Stimulated activated CD4-positive, alpha-beta T cell treated with anti-CD3 and anti-CD28 coated beads, Interleukin-15, amount 100 ng/mL, for 1 hour (primary cell): ENCODE data around the gene TSPO2.
A peak's percentile ranks its signal among the peaks of the same experiment; 100 is the strongest.

Experiments
- DNase-seq, 2 donors: peaks; one replicate each; pipeline ENCODE4 v3.0.0-alpha.2; 2020; ENCODE audit warnings: low read depth in 1 of 2, low spot score in 1 of 2

TSPO2 gene

DNA sequence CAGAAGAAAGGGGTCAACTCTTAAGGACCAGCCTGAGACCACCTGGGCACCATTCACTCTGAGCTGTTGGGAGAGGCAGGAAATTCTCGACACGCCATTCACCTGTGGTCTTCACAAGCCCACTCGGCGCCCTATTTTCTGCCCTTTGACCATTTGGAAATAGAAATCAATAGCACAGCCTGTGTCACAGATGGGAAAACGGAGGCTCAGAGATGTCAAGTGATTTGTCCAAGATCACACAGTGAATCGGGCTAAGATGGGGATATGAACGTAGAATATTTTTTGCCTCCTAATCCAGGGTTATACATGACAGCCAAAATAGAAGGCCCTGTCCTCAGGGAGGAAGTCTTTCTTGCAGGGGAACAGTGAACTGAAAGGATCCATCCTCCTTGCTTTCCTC, 7.7 kb downstream of the TSPO2 start:
- no peak for DNase-seq

DNA sequence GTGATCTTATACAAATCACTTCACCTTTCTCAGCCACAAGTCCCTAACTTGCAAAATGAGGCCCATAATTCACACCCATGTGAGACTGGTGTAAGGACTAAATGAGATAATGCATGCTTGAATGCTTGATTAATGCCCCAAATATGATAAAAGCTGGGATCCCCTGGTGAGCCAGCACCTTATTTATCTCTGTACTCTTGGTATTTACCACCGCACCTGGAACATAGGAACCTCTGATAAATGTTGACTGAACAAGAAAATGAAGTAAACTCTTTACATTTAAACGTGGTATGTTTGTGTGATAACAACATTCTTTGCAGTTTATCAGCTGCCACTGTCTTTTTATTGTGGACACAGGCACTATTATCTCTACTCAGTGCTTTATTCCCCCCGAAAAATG, 8.3 kb downstream of the TSPO2 start:
- no peak for DNase-seq

DNA sequence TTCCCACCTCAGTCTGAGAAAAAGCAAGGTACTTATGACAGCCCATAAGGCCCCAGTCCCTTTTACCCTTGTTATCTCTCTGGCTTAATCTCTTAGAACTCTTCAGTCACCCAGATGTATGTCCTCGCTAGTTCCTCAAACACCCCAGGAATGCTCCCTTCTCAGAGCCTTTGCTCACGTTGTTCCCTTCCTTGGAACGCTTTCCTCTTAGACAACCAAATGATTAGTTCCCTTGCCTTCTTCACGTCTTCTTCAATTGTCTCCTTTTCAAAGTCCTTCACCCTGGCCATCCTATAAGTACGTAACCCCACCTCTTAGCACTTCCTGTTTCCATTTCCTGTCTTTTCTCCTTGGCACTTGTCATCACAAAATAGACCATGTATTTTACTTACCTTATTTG, 9.6 kb downstream of the TSPO2 start:
- DNase-seq, result no peak

DNA sequence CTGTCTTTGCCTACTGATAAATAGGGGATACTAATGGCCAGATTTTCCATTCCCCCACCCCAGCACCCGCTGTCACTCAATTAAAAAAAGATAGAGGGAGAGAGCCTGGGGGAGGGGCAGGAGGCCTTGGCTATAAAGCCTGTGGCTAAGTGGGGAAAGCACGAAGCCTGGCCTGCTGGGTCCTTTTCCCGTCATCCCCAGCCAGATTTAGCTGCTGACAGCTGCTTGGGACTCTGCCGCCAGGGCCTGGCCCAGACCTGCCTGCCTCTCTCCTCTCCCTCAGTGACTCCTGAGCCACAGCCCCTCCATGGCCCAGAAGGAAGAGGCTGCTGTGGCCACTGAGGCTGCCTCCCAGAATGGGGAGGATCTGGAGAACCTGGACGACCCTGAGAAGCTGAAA, 10.8 kb downstream of the TSPO2 start, which contains the start of gene APOBEC2:
Gene APOBEC2, plus strand, starts transcription at position 162 of the 400 bp plus-strand sequence. Its CDS starts 146 bp downstream, at position 308.
- no peak for DNase-seq

DNA sequence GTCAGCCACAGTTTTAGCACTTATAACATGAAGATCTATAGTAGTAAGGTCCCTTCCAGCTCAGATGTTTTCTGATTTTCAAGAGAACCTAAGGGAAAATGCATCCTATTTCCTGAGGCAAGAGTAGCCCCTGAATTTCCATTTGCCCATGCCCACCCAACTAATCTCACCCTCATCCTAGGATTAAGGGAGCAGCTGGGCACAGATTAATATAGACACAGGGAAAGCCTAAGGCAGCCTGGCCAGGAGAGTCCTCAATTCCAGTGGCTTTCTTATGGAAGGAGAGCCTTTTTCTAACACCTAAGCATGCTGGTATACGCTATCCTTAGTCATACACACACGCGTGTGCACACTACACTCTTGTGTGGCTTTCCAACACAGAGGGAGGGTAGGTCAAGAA, 12.2 kb downstream of the TSPO2 start:
- no peak for DNase-seq

DNA sequence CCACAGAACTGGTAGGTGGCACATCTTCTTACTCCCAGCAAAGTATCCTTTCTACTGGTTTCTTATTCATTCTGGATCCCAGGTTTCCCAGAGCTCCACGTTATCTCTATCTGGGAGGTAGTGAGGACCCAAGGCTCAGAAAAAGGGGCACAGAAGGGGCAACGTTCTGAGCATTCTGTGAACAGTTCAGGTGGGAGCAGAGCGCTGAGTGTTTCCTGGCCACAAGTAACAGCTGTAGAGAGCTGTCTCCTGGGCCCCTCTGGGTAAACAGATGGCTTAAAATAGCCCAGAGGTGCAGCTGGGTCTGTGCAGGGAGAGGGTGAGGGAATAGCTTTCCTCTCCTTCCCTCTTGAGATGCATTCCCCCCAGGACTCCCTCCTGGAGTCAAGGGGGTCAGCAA, 12.9 kb downstream of the TSPO2 start:
- no peak for DNase-seq

DNA sequence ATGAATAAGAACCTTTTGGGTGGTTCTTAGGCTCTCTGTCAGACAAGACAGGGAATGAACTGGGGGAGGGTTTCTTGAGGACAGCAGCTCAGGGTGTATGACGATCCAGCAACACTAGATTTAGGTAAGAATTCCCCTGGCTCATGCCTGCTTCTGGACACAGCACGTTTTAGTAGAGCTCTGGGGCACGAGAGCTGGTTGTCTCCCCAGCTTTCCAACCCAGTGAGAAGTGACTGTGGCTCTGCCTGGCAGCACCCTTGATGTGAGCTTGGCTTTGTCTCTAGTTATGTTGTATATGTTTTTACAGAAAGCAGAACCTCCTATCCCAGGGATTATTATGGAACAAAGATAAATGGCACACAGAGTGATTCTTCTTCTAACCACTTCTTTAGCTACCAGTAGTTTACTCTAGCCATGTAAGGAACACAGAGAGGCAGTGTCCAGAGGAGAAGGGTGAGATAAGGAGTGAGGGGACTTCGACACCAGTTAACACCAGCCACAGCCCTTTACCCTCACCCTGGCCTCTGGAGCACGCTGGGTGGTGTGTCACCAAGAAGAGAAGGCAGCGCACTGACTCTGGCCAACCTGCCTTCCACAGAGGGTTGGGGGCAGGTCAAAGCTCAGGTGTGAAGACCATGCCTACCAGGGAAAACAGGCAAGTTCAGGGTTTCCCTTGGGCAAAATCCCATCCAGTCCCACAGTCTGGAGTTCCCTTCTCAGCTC, 14.7 kb downstream of the TSPO2 start:
- no peak for DNase-seq

DNA sequence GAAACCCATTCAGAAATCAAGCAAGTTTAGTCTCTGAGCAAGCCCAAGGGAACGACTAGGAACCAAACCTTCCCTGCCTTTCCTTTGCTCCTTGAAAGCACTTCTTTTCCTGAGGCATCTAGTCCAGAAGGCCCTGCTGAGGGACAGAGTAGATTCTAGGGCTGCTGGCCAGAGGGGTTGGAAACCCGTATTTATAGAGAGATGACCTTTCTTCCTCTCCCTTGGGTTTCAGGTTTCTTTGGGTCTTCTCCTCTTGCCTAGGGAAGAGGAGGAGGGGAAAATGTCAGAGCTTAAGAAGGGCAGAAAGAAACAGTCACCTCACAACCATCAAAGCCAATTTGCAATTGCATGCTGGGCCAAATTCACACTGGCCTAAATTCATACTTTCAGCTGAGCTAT, 16.5 kb downstream of the TSPO2 start:
- no peak for DNase-seq

DNA sequence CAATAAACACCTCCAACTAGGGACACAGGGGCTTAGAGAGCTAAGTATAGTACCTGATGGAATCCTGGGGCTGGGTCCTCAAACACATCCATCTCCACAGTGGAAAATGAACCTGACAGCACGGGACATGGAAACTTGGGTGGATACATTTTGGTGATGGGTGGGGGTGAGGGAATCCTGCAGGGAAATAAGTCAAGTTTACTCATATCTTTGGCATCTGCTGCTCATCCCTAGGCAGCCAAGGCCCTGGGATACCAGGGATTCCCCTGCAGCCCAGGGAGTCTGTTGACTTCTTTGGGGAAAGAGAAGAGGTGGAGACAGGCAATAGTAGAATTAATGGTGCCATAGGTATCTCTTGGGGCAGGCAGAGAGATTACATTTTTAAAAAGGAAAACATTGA, 17.3 kb downstream of the TSPO2 start:
- DNase-seq, result no peak

DNA sequence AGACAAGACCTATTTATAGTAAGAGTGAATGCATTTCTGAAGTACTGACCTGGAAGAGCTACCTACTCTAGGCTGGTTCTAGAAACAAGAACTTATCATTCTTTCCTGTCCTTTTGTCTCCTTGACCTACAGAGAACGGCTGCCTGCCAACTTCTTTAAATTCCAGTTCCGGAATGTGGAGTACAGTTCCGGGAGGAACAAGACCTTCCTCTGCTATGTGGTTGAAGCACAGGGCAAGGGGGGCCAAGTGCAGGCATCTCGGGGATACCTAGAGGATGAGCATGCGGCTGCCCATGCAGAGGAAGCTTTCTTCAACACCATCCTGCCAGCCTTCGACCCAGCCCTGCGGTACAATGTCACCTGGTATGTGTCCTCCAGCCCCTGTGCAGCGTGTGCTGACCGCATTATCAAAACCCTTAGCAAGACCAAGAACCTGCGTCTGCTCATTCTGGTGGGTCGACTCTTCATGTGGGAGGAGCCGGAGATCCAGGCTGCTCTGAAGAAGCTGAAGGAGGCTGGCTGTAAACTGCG, 19.0 kb downstream of the TSPO2 start:
- DNase-seq, result no peak

DNA sequence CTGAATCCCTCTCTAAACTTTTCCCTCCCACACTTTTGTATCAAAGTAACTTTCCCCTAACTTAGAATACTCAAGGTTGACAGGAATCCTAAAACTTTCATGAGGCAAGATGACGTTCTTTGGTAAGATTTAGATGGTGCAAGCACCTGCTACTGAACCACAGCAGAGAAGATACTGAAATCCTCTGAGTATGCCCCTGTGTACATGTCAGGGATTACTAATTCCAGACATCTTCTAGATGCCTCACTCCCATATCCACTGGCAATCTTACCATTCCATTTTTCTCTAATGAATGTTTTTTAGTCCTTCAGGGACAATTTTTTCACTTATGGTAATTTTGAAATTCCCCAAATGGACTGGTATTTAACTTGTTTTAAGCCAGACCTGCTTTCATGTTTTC, 19.8 kb downstream of the TSPO2 start:
- DNase-seq, result no peak

DNA sequence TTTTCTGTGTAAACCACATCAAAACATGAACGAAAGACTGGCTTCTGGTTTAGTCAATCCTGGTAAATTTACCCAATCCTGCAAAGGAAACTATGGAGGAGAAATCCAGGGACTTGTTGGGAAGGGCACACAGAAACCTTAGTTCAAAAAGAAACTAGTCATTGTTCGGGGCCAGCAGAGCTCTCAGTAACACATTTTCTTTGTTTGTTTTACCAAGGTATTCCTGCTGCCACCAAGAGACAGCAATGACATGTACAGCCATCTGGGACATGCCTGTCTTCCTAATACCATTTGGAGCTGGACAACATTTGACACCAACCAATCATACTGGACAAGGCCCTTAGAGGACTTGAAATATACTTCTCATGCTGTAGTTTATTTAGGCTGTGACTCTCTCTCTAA, 21.6 kb downstream of the TSPO2 start:
- DNase-seq, result no peak

DNA sequence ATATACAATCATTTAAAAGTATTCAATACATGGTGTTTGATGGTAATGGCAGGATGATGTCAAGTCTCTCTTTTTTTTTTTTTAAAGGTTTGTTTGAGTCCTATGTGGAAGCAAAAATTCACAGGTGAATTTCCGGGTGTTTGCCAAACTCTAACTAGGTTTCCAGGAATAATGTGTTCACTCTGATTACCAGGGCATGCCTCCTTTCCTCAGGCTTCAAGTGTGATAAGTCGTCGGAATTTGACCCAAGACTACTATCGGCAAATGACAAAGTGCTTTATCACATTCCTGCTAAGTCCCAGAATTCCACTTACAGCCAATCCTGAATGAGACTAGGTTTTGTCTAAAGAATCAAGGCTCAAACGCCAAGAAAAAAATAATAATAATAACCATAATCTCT, 22.6 kb downstream of the TSPO2 start:
- no peak for DNase-seq

DNA sequence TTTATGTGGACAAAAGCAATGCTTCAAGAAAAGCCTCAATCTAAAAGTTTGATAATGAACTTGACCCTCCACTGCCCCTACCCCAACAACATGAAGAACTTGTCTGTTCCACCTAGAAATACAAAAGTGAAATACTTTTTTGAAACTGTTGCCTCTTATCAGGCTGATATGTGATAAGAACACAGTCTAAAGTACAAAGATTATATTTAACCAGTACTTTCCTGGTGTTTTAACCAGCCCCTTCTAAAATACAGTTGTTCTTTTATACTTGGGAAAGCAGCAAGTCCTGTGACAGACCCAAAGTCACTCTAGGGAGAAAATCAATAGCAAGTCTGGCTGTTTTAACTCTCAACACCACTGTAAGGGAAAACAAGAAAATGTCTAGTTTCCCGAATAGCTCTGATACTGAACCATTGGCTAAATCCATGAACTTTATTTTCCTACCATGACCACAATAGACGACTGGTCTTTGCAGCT, 23.3 kb downstream of the TSPO2 start:
- DNase-seq, result no peak

DNA sequence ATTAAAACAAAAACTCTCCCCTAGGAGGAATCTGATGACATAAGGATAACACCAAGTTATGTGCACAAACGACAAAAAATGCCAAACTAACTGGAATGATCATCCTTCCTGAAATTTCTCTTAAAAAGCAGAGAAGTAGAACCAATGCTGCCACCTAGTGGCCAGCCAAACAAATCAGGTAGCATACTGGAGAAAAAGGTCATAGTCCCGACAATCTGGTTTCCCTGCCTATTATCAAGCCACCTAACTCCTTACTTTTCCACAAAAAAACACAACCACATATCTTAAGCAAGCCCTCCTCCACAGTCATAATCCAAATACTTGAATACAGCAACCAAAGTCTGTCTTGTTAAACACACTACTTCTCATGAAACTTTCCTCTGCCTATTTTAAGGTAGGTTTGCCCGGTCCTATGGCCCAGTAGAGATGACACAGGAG, 24.6 kb downstream of the TSPO2 start:
- peak; percentile 22 to 31 for DNase-seq

DNA sequence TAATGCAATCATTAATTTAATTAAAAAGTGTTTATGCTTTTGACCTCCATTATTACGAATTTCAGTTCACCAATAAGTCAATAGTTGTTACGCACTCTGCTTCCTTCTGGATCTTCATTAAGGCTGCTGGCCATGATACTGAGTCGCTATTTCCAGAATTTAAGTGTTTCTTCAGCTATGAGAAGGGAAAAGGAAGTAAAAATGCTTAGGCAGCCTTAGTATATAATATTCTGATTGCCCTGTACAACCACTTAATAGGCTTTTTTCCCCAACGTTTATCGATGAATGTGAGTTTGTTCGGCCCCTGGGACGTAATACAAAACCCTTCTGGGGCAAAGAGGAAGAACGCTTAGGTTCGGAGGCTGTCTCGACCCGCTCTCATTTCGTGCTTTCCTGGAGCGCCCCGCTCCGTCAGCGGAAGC, 29.2 kb downstream of the TSPO2 start:
- DNase-seq, result peak in 1 of 2 donors; percentile 50

DNA sequence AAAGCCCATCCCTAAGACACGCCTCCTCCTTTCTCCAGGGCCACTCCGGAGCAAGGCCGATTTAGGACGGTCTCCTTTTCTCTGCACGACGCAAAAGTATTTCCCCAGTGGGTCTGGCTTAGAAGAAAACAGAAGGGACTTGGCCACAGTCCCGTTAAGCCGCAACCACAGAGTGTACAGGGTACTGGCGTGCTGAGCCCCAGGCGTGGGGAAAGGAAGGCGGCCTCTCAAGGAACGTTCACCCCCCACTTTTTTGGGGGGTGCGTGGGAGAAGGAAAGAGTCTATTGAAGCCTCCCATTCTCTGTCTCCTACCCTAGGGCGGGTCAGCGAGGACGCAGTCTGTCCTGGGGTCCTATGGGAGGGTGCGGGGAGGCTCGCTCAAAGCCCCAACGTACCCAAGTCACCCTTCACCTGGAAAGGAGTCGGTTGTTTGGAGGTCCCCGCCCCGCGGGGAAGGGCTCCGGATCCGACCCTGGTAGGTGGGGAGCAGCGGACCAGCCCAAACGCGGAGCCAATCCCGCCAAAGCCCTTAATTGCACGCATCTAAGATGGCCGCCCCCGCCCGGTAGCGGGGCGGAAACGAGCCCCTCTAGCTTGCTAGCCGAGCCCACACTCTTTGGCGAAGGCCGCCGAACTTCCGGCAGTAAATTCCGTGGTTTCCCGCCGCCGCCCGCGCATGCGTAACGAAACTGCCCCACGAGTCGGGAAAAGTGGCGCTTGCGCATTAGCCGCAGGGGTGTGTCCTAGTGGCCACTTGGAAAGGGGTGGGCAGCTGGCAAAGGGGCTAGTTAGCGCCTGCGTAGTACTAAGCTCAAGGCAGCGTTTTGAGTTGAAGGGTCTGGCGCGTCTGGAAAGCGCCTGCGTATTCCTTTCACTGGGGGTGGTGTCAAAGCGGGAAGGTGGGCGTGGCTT, 29.9 kb downstream of the TSPO2 start, which contains the start of gene OARD1:
Gene OARD1, minus strand, starts transcription at position 434 of the 913 bp plus-strand sequence. CDS start 722 bp downstream, outside the sequence.
- peak; percentile 99 to 100 for DNase-seq

DNA sequence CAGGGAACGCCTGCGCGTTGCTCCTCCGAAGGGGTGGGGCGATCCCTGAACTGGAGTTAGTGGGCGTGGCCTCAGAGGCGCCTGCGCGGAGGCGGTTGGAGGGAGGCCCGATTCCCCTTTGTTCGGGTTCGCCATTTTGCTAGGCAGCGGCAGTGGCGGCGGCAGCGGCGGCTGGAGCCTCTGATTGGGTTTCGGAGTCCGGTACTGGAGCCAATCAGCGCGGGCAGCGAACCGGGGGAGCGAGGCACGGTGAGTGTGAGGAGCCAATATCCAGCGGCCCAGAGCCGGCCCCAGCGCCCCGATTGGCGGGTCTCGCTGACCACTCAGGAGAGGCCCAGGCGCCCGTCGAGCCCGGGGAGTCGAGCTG, 30.6 kb downstream of the TSPO2 start, which contains the start of gene NFYA:
Gene NFYA, plus strand, starts transcription at position 139 of the 367 bp plus-strand sequence. CDS start 6,116 bp downstream, outside the sequence.
- DNase-seq, result peak in 1 of 2 donors; percentile 99

DNA sequence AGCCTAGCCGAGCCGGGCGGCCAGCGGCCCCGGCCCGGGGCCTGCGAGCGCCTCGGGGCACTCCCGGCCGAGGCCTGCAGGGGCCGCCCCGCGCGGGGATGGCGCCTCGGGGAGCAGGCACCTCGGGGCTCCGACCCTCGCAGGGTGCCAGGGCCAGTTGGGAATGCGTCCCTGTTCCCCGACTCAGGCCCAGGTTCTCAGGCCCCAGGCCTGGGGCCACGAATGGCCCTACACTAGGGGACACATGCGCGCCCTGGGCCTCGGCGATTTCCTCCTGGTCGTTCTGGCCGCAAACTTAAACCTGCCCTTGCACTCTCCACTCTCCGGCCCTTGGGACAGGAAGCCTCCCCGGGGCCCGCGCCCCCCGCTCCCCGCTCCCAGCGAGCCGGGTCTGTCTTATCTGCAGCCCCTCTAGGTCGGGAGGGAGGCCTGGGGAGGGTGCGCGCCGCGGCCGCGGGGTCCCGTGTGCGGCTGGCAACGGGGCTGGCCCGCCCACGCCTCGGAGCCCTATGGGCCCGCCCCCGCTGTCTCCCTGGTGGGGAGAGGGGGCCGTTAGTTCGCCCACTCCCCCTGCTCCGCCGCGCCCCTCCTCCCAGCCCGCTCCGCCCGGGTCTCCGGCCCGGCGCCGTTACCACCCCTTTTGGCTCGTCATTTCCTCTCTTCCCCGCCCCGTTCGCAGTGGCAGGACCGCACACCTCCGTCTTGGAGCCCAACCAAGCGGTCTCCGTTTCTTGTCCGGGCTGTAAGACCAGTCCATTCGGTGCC, 31.1 kb downstream of the TSPO2 start:
- DNase-seq, result peak; percentile 63 to 69

DNA sequence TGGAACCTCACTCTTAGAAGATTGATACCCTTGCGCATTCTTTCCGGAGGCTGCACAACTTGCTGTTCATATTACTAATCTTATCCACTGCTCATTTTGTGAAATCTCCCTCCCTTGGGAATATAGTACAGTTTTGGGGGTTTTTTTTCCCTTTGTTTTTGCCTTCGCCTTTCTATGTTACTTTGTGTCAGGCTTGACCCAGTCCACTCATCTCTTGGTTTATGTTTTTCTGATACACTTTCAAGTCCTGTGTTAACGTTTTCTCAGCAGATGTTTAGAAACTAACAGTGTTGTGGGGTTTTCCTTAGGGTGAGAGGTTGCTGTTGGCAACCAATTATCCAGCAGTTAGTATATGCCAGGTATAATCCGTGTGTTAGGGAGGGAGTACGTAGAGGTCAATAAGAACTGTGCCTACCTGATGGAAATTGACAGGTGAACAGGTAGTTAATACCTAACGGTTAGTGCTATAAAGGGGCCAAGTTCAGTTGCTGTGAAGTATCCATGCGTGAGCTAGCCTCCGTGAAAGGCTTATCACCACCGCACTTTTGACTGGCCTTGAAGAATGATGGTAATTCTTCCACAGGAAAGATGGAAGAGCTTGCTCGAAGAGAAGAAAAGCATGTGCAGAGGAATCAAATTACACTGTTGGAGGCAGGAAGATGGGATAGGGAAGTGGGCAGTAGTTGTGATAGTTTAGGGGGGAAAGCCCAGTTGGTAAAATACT, 31.9 kb downstream of the TSPO2 start:
- no peak for DNase-seq
